ENCODE measurements around the gene ZNF607. TPM values are rescaled to one million over a fixed set of nuclear protein-coding genes. Genes with fewer than 3 reads are reported as not detected.

ZNF607 gene
- total RNA-seq (2022; extraction: Qiagen RNA extraction) = 3.6 to 6.3 TPM (median 5.5 TPM) in 5 replicates

GRCh38 chr19:37719111-37719926 lies at the start of gene ZNF607:
TSS of gene ZNF607 (minus strand) at chr19:37719761. CDS start at chr19:37711618, 8,143 bp downstream.

DNA sequence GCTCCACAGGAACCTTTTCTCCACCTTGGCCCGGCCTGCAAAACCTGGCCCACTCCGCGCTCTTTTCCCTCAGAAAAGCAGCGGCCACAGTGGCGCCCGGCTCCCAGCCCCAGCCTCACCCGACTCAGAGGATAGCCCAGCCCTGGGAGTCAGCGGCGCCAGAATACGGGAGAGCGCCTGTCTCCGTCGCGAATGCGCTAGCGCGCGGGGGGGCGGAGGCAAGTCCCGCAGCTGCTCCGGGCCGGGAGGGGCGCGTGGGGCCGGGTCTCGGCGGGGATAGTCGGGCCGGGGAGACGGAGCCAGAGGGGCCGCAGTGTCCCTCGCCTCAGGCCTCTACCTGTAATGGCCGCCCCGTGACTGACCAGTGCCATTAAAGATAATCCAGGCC lies 64.3 kb downstream of the ZNF607 start, which contains the start of gene ZFP30:
Gene ZFP30 (minus strand): TSS at position 165 of the 388 bp plus-strand sequence. CDS start 7,643 bp downstream, outside the sequence.

Other genes starting within 250 kb of the ZNF607 start
- 0.05 to 0.09 TPM (median 0.05 TPM) in 4 of 5 replicates, not detected in the other for gene ZNF793, start 212.8 kb downstream of the ZNF607 start, total RNA-seq (2022; extraction: Qiagen RNA extraction)
- 1.0 to 1.2 TPM (median 1.1 TPM) in 5 replicates for gene ZNF571, start 125.0 kb downstream of the ZNF607 start, total RNA-seq (2022; extraction: Qiagen RNA extraction)
- 0.05 to 0.17 TPM (median 0.16 TPM) in 4 of 5 replicates, not detected in the other for gene ZNF540, start 124.9 kb downstream of the ZNF607 start, total RNA-seq (2022; extraction: Qiagen RNA extraction)
- gene ZFP30, start 64.3 kb downstream of the ZNF607 start, total RNA-seq (2022; extraction: Qiagen RNA extraction) = 5.7 to 9.3 TPM (median 8.0 TPM) in 5 replicates
- 1.8 to 3.4 TPM (median 2.4 TPM) in 5 replicates for gene ZNF573, start 59.8 kb upstream of the ZNF607 start, total RNA-seq (2022; extraction: Qiagen RNA extraction)
- gene WDR87, start 186.8 kb upstream of the ZNF607 start, total RNA-seq (2022; extraction: Qiagen RNA extraction) = not detected in 5 replicates
- 30.3 to 47.4 TPM (median 42.3 TPM) in 5 replicates for gene SIPA1L3, start 187.4 kb upstream of the ZNF607 start, total RNA-seq (2022; extraction: Qiagen RNA extraction)

All from A549 treated with dexamethasone at 1 μM for 4 hours (cell line).